ENCODE data around the gene RPL5.
A peak's percentile ranks its signal among the peaks of the same experiment; 100 is the strongest.

RPL5 gene

DNA sequence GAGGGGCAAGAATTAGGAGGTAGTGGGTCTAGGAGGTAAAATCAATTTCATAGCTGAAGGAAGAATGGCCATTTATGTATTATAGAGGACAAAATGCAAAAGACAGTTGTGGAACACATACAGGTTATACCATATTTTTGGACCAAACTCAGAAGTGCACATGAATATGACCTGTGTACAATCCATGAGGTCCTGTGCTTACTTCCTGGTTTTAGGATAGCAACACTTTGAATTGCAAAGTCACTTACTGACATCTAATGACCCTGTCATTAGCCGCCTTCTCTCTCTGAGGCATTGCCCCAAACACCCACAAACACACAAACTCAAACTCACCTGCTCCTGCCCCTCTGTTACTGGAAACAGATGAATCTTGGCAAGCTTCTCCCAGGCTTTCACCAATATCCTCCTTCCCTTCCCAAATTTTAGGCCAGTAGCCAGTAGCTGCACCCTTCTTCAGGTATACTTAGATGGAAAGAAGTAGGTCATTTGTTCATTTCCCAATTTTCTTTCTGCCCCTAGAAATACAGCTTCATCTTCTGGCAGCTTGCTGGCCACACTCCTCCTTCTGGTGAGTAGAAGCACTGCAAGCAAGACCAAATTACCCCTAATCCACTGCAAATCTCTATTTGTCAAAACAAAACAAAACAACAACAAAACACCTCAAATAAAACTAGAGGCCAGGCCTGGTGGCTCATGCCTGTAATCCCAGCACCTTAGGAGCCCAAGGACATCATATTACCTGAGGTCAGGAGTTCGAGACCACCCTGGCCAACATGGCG, 13.7 kb upstream of the RPL5 start:
- DNase-seq (ENCODE audit: insufficient read length, low spot score): peak; percentile 43

GRCh38 chr1:92820024-92820423, 11.8 kb upstream of the RPL5 start:
- FAIRE-seq (no peak), DNase-seq (ENCODE audit: insufficient read length, low spot score) (no peak)

More for the DNA sequence above, 13.7 kb upstream of the RPL5 start:
- peak; percentile 76 for FAIRE-seq

DNA sequence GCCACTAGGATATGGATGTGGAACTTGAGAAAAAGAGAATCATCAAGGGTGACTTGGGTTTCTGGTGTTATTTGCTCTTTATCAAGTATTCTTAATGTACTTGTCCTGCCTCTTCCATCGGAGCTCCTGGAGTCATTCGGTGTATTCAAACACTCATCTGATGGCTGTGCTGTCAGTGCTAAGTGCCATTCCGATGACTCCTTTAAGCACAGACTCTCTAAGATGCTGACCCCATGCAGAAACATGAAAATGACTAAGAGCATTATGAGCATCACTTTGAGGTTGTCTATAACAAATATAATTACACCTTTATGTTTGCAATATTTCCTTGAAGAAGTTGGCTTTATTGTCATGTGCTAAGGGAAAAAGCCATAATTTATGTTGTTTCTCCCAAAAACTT, 11.3 kb upstream of the RPL5 start:
- DNase-seq (ENCODE audit: insufficient read length, low spot score): no peak

GRCh38 chr1:92822879-92823278, 9.0 kb upstream of the RPL5 start:
- FAIRE-seq (no peak), DNase-seq (ENCODE audit: insufficient read length, low spot score) (no peak)

More for the DNA sequence above, 11.3 kb upstream of the RPL5 start:
- no peak for FAIRE-seq

DNA sequence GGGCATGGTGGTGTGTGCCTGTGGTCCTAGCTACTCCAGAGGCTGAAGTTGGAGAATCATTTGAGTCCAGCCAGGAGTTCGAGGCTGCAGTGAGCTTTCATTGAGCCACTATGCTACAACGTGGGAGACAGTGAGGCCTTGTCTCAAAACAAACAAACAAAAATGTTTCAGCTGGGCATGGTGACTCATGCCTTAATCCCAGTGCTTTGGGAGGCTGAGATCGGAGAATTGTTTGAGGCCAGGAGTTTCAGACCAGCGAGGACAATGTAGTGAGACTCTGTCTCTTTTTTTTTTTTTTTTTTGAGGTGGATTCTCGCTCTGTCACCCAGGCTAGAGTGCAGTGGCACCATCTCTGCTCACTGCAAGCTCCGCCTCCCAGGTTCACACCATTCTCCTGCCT, 5.0 kb upstream of the RPL5 start:
- FAIRE-seq (no peak), DNase-seq (ENCODE audit: insufficient read length, low spot score) (no peak)

- DNase-seq (ENCODE audit: insufficient read length, low spot score) (no peak), FAIRE-seq (no peak)
Observed at GRCh38 chr1:92831368-92831761, 475 bp upstream of the RPL5 start.

DNA sequence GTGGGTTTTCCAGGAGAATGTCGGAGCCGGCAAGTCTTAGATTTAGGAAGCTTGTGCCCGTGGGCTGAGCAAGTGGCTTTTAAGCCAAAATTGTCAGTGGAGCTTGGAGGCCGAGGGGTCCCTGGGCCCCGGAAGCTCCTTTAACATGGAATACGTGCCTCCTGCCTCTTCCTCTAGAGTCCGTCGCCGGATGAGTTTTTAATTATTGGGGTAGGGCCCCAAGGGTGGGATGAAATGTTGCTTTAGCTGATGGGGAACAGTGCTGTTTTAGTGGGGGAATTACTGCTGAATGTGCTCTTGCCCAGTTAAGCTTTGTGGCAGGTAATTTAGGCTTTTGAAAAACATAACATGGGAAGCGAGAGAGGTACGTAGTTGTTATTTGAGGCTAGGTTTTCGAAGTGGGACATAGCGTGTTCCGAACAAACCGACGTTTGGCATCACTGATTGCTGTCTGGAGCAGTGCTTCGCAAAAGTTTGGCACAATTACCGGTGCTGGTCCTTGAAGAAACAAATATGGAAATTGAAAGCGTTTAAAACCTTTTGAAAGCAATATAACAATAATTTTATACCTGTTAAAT, 786 bp downstream of the RPL5 start:
- FAIRE-seq: peak; percentile 14

DNA sequence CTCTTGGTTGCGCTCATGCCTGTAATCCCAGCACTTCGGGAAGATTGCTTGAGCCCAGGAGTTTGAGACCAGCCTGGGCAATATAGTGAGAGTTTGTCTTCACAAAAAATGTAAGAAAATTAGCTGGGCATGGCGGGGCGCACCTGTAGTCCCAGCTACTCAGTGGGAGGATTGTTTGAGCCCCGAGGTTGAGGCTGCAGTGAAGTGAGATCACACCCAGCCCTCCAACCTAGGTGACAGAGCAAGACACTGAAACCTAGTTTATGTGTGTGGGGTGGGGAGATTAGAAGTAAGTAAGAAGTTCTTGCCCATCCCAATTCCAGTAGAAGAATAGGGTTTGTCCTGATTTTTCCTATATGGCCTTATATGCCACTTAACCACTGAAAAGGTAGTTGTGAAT, 2.0 kb downstream of the RPL5 start:
- DNase-seq (ENCODE audit: insufficient read length, low spot score): no peak
- FAIRE-seq: no peak

More for the DNA sequence above, 786 bp downstream of the RPL5 start:
- no peak for DNase-seq (ENCODE audit: insufficient read length, low spot score)

DNA sequence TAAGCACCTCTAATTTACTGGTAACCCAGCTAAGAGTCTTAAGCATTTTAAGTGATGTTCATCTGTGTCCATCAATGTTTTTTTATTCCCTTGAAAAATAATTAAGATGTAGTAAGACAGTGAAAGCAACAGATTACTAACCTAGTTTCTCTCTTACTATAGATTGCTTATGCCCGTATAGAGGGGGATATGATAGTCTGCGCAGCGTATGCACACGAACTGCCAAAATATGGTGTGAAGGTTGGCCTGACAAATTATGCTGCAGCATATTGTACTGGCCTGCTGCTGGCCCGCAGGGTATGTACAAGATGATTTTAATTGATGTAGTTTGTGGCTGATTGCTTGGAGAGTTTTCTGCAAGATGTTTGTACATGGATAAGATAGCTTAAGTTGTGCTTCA, 2.8 kb downstream of the RPL5 start:
- FAIRE-seq (no peak), DNase-seq (ENCODE audit: insufficient read length, low spot score) (no peak)

DNA sequence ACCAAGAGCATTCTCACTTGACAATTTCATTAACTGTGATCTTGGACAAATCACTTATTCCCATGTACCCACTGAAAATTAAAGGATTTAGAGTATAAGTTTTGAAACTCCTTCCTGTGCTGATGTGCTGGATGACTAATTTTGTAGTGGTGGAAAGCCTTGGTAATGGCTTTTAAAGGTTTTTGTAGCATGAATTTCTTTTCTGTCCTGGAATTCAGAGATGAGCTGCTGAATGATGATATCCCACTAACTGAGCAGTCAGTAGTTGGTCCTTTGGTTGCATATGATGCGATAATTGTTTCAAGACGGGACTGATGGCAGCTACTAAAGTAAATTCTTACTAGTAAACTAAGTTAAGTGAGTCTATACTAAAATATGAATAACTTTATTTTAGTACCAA, 5.2 kb downstream of the RPL5 start:
- FAIRE-seq (no peak), DNase-seq (ENCODE audit: insufficient read length, low spot score) (no peak)

GRCh38 chr1:92838519-92838918, 6.7 kb downstream of the RPL5 start:
- FAIRE-seq (no peak), DNase-seq (ENCODE audit: insufficient read length, low spot score) (no peak)

DNA sequence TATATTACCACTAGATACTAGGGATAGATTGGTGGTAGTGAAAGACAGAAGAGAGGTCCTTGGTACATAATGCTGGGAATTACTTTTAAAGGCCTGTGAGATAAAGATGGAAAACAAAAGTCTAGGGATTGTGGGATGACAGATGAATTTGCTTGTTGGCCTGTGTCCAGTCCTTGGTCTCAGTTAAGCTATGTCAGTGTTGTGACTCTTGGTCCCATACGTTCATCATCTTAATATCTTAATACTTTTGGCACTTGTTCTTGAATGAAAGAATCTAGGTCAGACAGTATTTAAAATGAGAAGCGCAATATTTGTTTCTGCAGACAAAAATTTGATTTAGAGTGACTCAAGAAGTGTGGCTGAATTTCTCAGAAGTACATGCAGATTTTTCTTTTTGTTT, 7.6 kb downstream of the RPL5 start:
- no peak for FAIRE-seq
- no peak for DNase-seq (ENCODE audit: insufficient read length, low spot score)

DNA sequence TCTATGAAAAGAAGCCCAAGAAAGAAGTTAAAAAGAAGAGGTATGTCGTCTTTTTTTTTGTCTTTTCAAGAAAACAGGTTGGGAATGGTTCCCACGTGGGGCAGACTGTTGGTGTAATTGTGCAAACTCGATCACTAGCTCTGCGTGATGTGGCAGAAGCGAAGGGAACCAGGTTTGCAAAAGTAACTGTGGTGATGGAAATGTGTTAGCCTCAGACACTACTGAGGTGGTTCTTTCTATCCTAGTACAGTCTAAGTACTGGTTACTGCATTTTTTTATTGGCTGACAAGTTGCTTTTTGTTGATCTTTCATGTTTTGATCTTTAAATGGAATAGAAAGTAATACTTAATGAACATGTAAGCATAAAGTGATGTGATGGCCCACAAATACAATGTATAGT, 8.8 kb downstream of the RPL5 start:
- FAIRE-seq (no peak), DNase-seq (ENCODE audit: insufficient read length, low spot score) (no peak)

GRCh38 chr1:92842082-92843045, 10.5 kb downstream of the RPL5 start:
- no peak for FAIRE-seq

DNA sequence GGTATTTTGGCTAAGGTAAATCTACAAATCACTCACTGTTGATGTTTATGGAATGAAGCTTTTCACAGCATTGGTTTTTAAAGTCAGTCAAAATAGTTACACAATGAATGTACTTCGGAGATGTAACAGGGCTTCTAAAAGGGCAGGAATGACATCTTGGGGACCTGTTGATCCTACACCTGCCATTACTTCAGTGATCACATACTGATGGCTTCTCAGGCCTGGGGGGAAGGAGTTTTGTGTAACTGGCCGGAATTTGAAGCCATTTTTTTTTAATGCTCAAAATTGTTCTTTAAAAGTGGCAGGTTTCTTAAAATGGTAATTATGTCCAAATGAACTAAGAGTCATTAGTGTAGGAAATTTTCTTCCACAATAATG, 11.2 kb downstream of the RPL5 start:
- DNase-seq (ENCODE audit: insufficient read length, low spot score) (no peak), FAIRE-seq (no peak)

More at GRCh38 chr1:92842082-92843045, 10.5 kb downstream of the RPL5 start:
- no peak for DNase-seq (ENCODE audit: insufficient read length, low spot score)

- peak; percentile 48 for FAIRE-seq
- DNase-seq (ENCODE audit: insufficient read length, low spot score): no peak
Observed at GRCh38 chr1:92843429-92844352, 11.9 kb downstream of the RPL5 start.

- DNase-seq (ENCODE audit: insufficient read length, low spot score): no peak
- FAIRE-seq: no peak
Observed at GRCh38 chr1:92844439-92844838, 12.6 kb downstream of the RPL5 start.

- no peak for DNase-seq (ENCODE audit: insufficient read length, low spot score)
- FAIRE-seq: no peak
Observed at GRCh38 chr1:92845908-92846307, 14.1 kb downstream of the RPL5 start.

GRCh38 chr1:92848201-92848600, 16.4 kb downstream of the RPL5 start:
- FAIRE-seq: no peak

DNA sequence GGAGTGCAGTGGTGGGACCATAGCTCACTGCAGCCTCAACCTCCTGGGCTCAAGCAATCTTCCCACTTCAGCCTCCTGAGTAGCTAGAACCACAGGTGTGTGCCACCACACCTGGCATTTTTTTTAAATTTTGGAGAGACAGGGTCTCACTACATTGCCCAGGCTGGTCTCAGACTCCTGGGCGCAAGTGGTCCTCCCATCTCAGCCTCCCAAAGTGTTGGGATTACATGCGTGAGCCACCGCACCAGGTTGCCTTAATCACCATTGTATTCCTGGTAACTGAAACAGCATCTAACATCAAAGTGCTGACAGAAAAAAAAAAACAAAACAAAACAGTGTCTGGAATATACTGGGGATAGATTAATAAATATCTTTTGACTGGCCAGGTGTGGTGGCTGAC, 18.2 kb downstream of the RPL5 start:
- no peak for FAIRE-seq
- DNase-seq (ENCODE audit: insufficient read length, low spot score): no peak

More at GRCh38 chr1:92848201-92848600, 16.4 kb downstream of the RPL5 start:
- no peak for DNase-seq (ENCODE audit: insufficient read length, low spot score)

All from GM19239 (cell line).